ENCODE results near the gene TAF1C. TPM values are rescaled to one million over a fixed set of nuclear protein-coding genes. Genes with fewer than 3 reads are reported as not detected.

TAF1C gene
- total RNA-seq, 1 experiment from 2014 or later = 78.5 TPM

DNA sequence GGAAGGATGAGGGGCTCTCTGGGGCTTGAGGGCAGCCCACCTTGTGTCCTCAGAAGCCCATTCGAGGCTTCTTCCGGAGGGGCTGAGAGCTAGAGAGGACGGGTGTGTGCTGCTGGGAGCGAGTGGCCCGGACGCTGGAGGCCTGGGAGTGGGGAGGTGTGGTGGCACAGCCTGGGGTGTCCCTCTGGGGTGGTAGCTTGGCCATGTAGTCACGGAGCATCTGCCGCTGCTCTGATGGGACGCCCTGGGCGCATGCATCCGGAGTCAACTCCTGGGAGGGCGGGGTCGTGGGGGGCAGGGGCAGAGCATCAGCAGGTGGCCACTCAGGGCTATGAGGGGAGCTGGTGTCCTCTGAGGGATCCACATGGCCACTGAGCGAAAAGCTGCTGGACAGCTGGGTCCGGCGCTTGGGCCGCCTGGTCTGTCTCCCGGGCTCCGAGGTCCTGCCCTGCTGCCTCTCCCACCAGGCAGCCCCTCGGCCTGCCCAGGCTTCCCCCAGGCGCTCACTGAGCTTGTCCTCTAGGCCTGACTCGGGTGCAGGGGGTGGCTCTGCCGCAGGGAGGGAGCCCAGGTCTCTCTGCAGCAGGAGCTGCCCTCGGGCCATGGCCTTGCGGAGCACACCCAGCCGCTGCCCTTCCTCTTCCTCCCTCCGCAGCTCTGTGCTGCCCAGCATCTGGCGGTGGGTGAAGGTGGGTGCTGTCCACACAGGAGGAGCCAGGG is 7.8 kb downstream of the TAF1C start:
- H3K4me3 Mint-ChIP-seq (ENCODE audit: low read depth, unreplicated experiment) = no peak overlapping the region
- no TSS peak for BruUV-seq (replicated peaks)
- DNase-seq = no peak
- H3K27me3 Mint-ChIP-seq (ENCODE audit: unreplicated experiment) = no peaks in the 10 kb centered on the region
- no peak overlapping the region for H3K27ac Mint-ChIP-seq (ENCODE audit: unreplicated experiment)
- peaks cover 33% of the 10 kb centered on the region for H3K36me3 Mint-ChIP-seq (ENCODE audit: insufficient read depth, unreplicated experiment)
- no peak for TF ChIP-seq CTCF (IDR thresholded peaks at IDR 0.05; ENCODE audit: unreplicated experiment)
- intact Hi-C loops (cut with micrococcal nuclease; ENCODE audit: unreplicated experiment) = loop anchor here (10.0 kb wide), 1 partner anchor 224 kb away; the partner anchor contains the start of gene OSGIN1
- H3K4me1 Mint-ChIP-seq (ENCODE audit: low read depth, unreplicated experiment) = peaks cover 9% of the 10 kb centered on the region
- no peaks in the 10 kb centered on the region for H3K9me3 Mint-ChIP-seq (ENCODE audit: low read depth, unreplicated experiment)
- CTCF ChIA-PET = interaction anchor here (0.7 kb wide), 1 partner anchor 113 kb away, joined by 4 read pairs; no protein-coding TSS in a partner anchor

DNA sequence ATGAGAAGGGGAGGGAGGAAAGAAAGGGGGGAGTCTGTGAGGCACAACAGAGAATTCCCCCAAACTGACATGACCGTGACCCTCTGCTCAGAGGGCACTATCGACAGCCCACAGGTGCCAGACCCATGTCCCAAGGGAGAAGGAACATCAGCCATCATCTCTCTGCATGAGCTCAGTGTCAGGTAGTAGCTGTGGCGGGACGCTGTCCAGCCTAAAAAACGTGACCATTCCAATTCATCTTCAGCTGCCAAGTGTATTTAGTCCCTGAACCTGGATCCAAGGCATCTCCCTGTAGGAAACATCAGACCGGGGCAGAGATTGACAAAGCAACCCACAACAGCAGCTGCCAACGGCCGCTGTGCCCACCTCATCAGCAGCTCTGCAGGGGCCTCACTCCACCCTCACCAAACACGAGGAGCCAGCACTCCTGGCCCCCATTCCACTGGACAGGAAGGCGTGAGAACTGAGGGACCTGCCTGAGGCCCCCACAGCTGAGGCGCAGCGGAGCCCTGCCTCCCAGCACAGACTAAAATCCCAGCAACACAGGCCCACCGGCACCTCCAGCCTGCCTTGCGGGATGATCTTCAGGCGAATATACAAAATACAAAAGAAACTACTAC is 8.6 kb downstream of the TAF1C start:
- no peaks in the 10 kb centered on the region for H3K27me3 Mint-ChIP-seq (ENCODE audit: unreplicated experiment)
- no TSS peak for BruUV-seq (replicated peaks)
- DNase-seq = no peak
- H3K4me1 Mint-ChIP-seq (ENCODE audit: low read depth, unreplicated experiment) = peaks cover 9% of the 10 kb centered on the region
- CTCF ChIA-PET = interaction anchor here (0.7 to 1.6 kb wide), 3 partner anchors 9 to 112 kb away, joined by 3 to 6 read pairs (median 4); partner anchors contain the start of gene TAF1C
- intact Hi-C loops (cut with micrococcal nuclease; ENCODE audit: unreplicated experiment) = loop anchor here (10.0 kb wide), 1 partner anchor 223 kb away; the partner anchor contains the start of gene OSGIN1
- no peak for TF ChIP-seq CTCF (IDR thresholded peaks at IDR 0.05; ENCODE audit: unreplicated experiment)
- H3K36me3 Mint-ChIP-seq (ENCODE audit: insufficient read depth, unreplicated experiment) = peaks cover 33% of the 10 kb centered on the region
- no peak overlapping the region for H3K4me3 Mint-ChIP-seq (ENCODE audit: low read depth, unreplicated experiment)
- no peaks in the 10 kb centered on the region for H3K9me3 Mint-ChIP-seq (ENCODE audit: low read depth, unreplicated experiment)
- no peak overlapping the region for H3K27ac Mint-ChIP-seq (ENCODE audit: unreplicated experiment)

DNA sequence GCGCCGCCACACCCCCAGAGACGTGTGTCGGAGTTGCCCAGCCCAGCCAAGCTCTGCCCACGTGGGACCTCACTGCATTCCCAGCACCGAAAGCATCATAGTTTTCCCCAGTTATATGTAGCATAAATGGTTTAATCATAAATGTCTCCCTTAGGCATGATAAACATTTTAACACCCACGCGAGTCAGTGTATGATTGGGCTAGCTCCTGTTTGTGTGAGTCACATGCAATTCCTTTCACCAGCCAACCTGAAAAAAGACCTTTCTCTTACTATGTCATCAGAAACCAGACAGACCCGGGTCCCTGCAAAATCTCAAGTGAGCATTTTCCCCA is 9.2 kb downstream of the TAF1C start:
- no peak overlapping the region for H3K4me3 Mint-ChIP-seq (ENCODE audit: low read depth, unreplicated experiment)
- intact Hi-C loops (cut with micrococcal nuclease; ENCODE audit: unreplicated experiment) = loop anchor here (10.0 kb wide), 1 partner anchor 223 kb away; the partner anchor contains the start of gene OSGIN1
- BruUV-seq (replicated peaks) = no TSS peak
- CTCF ChIA-PET = interaction anchor here (0.9 to 1.6 kb wide), 3 partner anchors 9 to 61 kb away, joined by 3 to 6 read pairs (median 3); partner anchors contain the start of genes MBTPS1 and TAF1C
- H3K4me1 Mint-ChIP-seq (ENCODE audit: low read depth, unreplicated experiment) = peaks cover 9% of the 10 kb centered on the region
- H3K9me3 Mint-ChIP-seq (ENCODE audit: low read depth, unreplicated experiment) = no peaks in the 10 kb centered on the region
- no peak for DNase-seq
- no peak overlapping the region for H3K27ac Mint-ChIP-seq (ENCODE audit: unreplicated experiment)
- TF ChIP-seq CTCF (IDR thresholded peaks at IDR 0.05; ENCODE audit: unreplicated experiment) = no peak
- peaks cover 33% of the 10 kb centered on the region for H3K36me3 Mint-ChIP-seq (ENCODE audit: insufficient read depth, unreplicated experiment)
- H3K27me3 Mint-ChIP-seq (ENCODE audit: unreplicated experiment) = no peaks in the 10 kb centered on the region

- Mint-ChIP-seq H3K27me3 (ENCODE audit: unreplicated experiment) (no peaks in the 10 kb centered on the region), H3K9me3 (ENCODE audit: low read depth, unreplicated experiment) (no peaks in the 10 kb centered on the region), H3K4me3 (ENCODE audit: low read depth, unreplicated experiment) (no peak overlapping the region), H3K27ac (ENCODE audit: unreplicated experiment) (no peak overlapping the region), H3K36me3 (ENCODE audit: insufficient read depth, unreplicated experiment) (peaks cover 30% of the 10 kb centered on the region), H3K4me1 (ENCODE audit: low read depth, unreplicated experiment) (peaks cover 9% of the 10 kb centered on the region)
- DNase-seq = no peak
- CTCF ChIA-PET = interaction anchor here (1.0 to 2.2 kb wide), 3 partner anchors 11 to 92 kb away, joined by 5 to 9 read pairs (median 6); partner anchors contain the start of gene TAF1C
- intact Hi-C loops (cut with micrococcal nuclease; ENCODE audit: unreplicated experiment) = loop anchor here (10.0 kb wide), 1 partner anchor 222 kb away; the partner anchor contains the start of gene OSGIN1
- no peak for TF ChIP-seq CTCF (IDR thresholded peaks at IDR 0.05; ENCODE audit: unreplicated experiment)
- BruUV-seq (replicated peaks) = no TSS peak
These were observed 10.4 kb downstream of the TAF1C start for GRCh38 chr16:84176192-84177053.
